CD1c-positive myeloid dendritic cell (primary cell): ENCODE measurements around the gene ELMO3.

Experiments
- DNase-seq: peaks from one replicate; pipeline ENCODE4 v3.0.0-alpha.2; 2016; ENCODE audit errors: extremely low spot score

Gene ELMO3, protein sequence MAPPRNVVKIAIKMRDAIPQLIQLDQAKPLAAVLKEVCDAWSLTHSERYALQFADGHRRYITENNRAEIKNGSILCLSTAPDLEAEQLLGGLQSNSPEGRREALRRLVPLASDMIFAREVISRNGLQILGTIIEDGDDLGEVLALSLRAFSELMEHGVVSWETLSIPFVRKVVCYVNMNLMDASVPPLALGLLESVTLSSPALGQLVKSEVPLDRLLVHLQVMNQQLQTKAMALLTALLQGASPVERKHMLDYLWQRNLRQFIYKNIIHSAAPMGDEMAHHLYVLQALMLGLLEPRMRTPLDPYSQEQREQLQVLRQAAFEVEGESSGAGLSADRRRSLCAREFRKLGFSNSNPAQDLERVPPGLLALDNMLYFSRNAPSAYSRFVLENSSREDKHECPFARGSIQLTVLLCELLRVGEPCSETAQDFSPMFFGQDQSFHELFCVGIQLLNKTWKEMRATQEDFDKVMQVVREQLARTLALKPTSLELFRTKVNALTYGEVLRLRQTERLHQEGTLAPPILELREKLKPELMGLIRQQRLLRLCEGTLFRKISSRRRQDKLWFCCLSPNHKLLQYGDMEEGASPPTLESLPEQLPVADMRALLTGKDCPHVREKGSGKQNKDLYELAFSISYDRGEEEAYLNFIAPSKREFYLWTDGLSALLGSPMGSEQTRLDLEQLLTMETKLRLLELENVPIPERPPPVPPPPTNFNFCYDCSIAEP

GRCh38 chr16:67199011-67199807 lies at the start of gene ELMO3:
ELMO3 (plus strand) TSS chr16:67199131; CDS start chr16:67199327, 196 bp downstream.
- DNase-seq, result no peak

DNA sequence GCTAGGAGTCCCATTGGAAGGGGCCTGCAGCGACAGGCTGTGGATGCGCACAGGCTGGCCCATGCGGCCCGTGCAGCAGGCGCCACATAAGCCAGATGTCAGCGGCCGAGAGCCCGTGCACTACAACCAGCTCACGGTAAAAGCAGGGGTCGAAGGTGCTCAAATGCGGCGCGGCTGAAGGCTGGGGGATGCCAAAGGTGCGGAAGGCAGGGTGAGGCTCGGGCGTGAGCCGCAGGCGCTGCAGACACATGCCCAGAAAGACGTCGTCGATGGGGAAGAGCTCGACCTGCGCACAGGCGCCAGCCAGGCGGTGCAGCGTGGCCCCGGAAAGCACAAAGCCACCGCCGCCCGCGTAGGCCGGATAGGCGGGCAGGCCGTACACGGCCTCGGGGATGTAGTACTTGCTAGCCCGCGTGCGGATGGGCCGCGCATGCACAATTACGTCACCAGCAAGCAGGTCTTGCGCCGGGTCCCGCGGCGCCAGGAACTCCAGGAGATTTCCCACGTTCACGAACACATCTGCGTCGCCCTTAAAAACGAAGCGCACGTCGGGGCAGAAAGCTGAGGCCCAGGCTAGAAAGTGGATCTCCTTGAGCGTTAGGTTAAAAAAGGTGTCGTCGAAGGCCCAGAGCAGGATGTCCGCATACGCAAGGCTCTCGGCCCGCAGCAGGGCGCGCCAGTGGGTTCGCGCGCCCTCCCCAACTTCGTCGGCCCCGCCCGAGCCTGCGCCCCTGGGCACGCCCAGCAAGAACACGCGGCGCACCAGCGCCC lies 49.5 kb upstream of the ELMO3 start:
- no peak for DNase-seq

DNA sequence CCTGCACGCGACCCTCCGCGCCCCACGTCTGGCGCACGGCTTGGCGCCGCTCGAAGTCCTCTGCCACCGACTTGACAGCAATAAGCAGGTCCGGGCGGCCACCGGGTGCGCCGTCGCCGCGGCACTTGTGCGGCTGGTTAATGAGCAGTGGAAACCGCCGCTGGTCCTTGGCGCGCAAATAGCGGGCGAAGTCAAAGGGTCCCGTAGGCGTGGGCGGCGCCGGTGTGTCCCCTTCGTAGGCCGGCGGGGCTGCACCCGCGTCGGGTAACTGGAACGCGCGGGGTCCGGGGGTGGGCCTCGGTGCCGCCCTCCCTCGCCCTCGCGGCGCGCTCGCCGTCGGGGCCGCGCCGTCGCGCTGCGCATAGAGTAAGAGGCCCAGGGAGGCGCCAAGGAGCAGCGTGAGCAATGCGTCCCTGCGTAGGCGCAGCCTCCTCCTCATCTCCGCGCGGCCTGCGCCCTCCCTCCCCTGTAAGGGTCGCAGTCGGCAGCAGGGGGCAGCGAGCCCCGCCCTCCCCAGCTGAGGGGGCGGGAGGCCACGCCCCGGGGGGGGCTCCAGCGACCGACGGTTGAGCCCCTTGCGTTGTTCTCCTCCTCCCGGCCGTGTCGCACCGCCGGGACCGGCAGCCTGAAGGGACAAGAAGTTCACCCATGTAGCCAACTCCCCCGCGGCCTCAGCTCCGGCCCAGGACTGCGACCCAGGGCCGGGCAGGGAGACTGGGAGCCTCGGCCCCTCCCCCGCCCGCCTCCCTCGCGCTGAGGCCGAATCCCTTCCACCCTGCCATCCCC lies 48.7 kb upstream of the ELMO3 start:
- peak; percentile 30 for DNase-seq

- DNase-seq, result no peak
Measured at GRCh38 chr16:67150833-67151396, 48.0 kb upstream of the ELMO3 start, which contains the start of gene B3GNT9. B3GNT9 (minus strand) TSS chr16:67150998; CDS start chr16:67150485, 513 bp downstream.

DNA sequence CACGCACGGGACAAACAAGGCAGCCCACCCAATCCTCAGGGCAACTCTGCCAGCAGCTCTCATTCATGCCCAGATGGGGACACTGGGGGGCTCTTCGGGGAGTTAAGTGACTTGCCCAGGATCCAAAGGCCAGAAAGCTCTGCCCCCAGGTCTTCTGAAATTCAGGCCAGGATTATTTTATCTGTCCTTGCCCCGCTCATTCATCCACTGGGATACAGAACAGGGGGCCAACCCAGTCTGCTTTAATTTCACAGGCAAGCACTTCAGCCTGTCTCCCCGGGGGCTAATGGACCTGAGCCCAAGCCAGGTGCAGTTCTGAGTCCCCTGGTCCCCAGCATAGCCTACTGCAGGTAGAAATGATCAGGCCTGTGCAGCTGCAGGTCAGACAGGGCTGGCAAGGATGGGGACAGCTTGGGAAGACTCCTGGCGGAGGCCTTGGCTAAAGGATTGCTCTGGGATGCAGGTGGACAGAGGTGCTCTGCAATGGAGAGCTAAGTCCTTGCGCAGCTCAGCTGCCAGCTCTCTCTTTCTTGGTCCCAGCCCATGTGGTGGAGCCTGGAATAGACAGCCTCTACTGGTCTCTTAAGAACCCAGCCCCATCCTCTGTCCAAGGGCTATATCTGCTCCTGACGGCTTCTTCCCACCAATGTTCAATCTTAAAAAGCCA lies 47.4 kb upstream of the ELMO3 start:
- DNase-seq, result no peak

GRCh38 chr16:67154578-67155294 lies 44.2 kb upstream of the ELMO3 start:
- DNase-seq, result no peak

GRCh38 chr16:67155295-67156142 lies 43.4 kb upstream of the ELMO3 start:
- peak; percentile 87 for DNase-seq

- DNase-seq, result no peak
Measured at GRCh38 chr16:67156143-67156844, 42.6 kb upstream of the ELMO3 start.

- no peak for DNase-seq
Measured at GRCh38 chr16:67157106-67157748, 41.7 kb upstream of the ELMO3 start.

DNA sequence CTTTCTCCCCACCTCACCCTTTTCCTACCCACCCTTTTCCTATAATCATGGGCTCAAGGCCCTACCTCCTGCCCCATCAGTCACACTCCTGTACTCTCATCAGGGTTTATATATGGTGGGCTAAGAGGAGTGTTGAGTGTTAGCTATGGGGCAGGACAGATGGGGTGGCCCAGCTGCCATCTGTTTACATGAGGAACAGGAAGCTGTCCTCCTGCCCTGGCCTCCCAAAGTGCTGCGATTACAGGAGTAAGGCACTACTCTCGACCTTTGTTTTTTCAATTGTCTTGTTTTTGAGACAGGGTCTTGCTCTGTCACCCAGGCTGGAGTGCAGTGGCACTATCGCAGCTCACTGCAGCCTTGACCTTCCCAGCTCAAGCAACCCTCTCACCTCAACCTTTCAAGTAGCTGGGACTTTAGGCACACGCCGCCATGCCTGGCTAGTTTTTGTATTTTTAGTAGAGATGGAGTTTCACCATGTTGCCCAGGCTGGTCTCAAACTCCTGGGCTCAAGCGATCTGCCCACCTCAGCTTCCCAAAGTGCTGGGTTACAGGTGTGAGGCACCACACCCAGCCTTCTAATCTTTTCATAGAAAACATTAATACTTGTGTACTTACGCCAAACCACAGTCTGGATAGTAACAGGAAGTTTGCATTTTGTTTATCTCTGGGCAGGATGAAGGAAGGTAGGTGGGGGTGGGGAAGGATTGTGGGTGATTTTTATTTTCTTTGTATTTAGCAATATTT lies 40.9 kb upstream of the ELMO3 start:
- DNase-seq, result no peak

- DNase-seq, result peak; percentile 84
Measured at GRCh38 chr16:67158637-67159600, 40.0 kb upstream of the ELMO3 start.

- DNase-seq, result no peak
Measured at GRCh38 chr16:67161595-67162058, 37.3 kb upstream of the ELMO3 start.

DNA sequence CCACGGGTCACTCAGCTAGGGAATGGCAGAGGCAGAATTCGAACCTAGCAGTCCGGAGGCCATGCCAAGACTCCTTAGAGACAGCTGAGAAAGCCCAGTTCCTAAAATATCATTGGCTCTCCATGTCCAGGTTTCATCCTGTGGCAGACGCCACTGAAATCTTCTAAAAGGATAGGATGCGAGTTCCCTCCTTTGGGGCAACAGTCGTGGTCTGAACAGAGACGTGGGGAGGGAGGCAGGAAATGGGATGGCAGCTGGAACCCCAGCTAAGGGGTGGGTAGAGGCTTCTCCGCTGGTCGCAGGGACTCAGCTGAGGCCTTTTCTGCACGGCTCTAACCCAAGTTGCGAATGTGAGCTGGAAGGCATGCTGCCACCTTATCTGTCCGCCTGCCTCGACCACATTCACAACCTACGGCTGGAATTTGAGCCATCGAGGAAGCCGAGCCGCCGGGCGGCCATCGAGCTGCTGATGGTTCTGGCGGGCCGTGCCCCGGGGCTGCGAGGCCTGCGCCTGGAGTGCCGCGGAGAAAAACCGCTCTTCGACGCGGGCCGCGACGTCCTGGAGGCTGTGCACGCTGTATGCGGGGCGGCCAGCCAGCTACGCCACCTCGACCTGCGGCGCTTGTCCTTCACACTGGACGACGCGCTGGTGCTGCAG lies 36.3 kb upstream of the ELMO3 start:
- DNase-seq, result peak; percentile 68
